GM18907 (cell line): ENCODE results near the gene IRF1.
A peak's percentile ranks its signal among the peaks of the same experiment; 100 is the strongest.

Experiments used
- ATAC-seq: cut with Tn5 transposase; IDR thresholded peaks from one replicate; pipeline ENCODE4 v1.9.1; 2021; ENCODE audit warnings: mild to moderate bottlenecking, moderate library complexity; ENCODE audit not compliant: unreplicated experiment

Gene IRF1

DNA sequence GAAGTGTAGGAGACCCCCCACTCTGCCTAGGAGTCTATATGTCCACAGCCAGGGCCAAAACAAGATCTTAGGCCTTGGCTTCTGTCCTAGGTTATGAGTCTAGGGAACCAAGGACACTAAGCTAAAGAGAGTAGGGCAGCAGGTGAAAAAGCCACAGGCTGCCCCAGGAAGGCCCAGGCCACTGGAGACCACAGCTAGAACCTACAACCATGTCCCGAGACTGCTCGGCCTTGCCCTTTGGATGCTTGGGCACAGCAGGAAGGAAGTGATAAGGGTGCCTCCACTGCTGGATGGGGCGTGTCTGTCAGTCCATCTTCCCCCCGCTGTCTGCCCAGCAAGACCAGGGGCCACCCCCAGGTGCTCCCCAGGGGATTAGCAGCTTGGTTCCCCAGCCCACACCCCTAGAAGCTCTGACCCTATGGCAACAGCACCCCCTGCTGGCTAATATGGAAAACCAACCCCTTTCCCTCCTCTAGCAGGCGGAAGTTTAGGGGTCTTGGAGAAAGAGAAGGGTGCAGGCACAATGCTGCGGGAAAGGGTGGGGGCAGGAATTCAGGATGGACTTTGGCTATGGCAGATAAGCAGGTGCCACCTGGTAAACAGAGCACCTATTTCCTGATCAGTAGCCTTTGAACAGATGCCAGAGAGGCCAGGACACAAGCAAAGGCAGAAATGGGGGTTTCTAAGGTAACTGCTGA, 10.5 kb upstream of the IRF1 start:
- ATAC-seq: no peak

DNA sequence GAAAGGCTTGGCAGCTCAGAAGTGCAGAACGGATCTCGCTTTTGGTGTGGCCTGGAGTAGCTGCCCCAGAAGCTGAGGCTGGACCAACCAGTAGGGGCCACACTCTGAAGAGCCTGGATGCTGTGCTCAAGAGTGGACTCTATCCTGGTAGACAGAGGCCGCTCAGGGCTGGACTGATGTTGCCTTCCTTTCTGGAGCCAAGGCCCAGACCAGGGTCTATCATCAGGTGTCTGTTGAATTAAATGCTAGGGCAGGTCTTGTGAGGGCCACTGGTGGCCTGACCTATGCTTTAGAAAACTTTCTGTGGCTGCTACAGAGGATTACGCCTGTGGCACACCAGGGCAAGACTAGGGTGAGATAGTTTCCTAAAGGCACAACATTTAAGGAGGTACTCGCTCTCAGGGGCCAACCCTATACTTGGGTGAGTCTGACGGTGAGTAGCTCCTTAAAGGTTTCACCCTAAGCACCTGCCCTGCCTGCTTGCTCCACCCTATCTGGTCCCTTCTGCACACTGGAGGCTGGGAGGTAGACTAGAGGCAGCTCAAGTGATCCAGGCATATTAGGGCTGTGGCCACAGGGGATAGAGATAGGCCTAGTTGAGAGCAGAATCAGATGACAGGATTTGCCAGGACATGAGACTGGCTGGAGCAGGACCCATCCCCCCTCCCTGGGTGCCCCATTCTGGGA, 9.8 kb upstream of the IRF1 start:
- no peak for ATAC-seq

- ATAC-seq: no peak
Measured at GRCh38 chr5:132499440-132500243, 9.1 kb upstream of the IRF1 start.

GRCh38 chr5:132498686-132499271, 8.2 kb upstream of the IRF1 start:
- no peak for ATAC-seq

GRCh38 chr5:132498152-132498551, 7.6 kb upstream of the IRF1 start:
- no peak for ATAC-seq

DNA sequence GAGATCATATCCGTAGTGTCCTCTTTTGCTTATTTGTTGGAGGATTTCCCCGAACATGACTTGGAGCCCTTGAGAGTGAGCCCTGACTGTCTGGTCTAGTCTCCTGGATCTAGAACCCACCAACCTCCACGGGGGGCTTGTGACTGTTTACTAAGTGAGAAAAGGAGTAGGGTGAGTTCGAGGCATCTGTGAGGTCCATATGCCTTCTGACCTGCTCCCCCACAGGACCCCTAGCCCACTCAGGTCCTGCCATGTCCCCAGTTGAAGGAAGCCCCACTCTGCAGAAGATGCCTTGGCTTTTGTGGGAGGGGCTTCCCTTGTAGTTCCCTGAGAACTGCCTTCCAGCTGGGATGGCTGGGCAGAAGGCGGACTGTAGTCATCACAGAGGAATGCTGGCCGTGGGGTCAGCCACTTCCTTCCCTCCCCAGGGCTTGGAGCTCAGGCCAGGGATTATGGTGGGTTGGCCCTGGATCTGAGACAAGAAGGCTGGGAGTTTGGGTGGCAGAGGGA, 7.0 kb upstream of the IRF1 start:
- no peak for ATAC-seq

DNA sequence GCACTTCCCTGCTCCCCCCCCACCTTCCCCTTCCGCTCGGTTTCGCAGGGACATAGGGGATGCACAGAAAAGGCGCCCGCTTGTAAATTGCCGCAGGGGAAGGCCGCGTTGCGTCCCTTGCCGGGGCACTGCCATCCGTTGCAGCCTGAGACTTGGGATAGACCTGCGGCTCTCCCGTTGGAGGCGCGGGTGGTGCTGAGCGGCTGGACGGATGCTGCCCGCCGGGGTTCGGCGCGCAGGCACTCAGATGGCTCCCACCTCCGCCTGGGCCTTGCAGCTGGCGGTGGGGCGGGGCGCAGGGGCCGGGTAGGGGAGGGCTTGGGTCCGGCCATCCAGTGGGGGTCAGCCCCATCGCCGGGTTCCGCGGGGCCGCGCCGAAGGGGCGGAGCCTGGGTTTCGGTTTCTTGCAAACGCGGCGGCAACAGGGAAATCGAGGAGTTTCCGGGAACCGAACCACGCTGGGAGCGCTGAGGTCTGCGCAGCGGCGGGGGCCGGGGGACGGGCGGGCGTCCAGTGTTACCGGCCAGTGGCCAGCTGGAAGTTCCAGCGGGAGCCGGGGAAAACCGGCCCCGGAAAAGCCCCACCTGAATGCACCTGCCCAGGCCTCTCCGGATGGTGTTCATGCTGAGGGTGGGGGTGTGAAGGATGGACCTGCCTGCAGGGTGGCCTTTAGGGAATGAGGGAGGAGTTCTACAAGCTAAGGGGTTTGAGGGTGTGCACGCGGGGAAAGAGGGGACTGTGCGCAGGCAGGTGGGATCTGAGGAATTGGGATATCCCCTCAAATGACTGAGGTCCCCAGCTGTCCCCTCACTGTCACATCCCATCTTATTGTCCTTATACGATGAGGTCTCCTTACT, 6.3 kb upstream of the IRF1 start:
- ATAC-seq: peak; percentile 39

- ATAC-seq: peak; percentile 56
Measured at GRCh38 chr5:132496191-132496630, 5.6 kb upstream of the IRF1 start.

GRCh38 chr5:132495667-132496190, 5.2 kb upstream of the IRF1 start:
- ATAC-seq: peak; percentile 36

- ATAC-seq: no peak
Measured at GRCh38 chr5:132493821-132494220, 3.2 kb upstream of the IRF1 start.

DNA sequence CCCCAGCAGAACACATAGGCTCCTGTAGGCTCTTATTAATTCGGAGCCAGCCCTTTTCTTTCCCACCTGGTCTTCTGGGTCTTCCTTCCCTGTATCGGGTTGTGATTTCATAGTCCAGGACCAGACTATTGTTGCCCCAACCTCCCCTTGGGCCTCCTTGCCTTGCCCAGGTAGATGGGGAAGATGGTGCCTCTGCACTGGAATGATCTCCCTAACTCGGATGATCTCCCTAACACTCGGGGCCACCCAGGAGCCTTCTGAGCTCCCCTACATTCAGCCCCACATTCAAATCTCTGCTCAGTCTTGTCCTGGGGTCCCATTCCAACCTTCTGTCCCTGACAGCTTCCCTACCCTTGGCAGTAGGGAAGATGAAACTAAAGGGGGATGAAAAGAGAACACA, 2.7 kb upstream of the IRF1 start:
- no peak for ATAC-seq

DNA sequence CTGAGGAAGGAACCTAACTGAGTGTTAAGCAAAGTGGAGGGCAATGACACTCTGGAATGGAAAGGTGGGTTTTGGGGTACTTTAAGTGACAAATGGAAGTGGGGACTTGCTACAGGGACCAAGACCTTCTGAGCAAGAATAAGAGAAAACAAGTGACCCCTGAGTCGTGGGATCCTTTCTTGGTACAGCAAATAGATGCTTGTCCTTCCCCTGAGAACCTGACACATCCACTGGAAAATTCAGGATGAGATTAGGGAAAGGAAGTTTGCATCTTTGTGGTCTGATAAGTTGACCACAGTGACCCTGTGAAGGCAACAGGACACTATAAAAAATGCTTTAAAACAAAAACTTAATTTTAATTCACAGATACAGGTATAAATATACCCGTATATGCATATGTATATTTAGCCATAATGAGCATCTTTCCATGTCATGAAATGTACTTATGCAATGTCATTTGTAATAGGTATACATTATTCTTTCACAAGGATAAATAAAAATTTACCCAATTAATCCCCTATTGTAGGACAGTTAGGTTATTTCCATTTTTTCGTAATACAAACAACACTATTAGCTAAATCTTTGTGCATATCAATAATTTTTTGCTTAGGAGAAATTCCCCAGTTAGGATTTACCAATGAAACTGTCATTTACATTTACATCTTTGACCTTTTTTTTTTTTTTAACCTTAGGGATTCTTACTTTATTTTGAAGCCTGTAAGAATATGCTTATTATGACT, 2.0 kb upstream of the IRF1 start:
- no peak for ATAC-seq

DNA sequence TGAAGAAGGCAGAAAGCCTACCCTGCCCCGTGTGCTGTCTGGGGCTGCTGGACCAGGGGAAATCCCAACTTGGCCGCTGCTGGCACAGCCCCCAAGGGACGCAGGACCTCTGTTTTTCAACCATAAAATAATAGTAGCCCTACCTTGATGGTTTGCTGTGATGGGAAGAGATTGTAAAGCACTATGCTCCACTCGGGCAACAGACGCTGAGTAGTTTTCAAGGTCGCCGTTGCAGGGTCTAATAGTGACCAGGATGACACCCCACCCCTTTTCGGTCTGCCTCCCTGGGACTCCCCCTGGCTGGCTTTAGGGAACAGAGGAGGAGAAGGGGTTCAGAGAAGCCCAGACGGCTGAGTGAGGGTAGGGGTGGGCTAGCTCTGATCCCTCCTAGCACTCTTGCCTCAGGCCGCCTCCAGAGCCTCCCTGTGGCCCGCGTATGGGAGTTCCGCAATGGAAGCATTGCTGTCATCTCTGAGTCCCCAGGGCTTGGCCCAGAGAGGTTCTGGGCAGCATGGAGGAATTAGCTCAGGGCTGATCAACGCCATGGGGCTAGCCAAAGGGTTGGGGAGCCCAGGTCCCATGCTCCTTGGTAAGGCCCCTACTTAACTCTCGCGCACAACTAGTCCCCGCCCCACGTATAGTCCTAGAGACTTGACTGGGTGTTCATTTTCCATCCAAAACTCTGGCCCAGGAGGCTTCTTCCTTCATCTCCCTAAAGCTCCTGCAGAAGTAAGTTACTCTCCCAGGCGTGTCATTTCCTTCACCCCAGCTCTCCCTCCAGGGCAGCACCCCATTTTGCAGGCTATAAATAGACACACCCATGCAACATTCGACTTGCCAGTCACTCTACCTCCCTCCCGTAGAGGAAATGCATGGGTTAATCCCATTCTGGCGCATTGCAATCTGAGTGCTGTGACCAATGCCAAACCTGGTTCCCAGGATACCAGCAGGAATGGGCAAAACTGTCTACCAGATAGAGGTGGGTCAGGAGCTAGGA, 1.1 kb upstream of the IRF1 start:
- peak; percentile 28 for ATAC-seq

DNA sequence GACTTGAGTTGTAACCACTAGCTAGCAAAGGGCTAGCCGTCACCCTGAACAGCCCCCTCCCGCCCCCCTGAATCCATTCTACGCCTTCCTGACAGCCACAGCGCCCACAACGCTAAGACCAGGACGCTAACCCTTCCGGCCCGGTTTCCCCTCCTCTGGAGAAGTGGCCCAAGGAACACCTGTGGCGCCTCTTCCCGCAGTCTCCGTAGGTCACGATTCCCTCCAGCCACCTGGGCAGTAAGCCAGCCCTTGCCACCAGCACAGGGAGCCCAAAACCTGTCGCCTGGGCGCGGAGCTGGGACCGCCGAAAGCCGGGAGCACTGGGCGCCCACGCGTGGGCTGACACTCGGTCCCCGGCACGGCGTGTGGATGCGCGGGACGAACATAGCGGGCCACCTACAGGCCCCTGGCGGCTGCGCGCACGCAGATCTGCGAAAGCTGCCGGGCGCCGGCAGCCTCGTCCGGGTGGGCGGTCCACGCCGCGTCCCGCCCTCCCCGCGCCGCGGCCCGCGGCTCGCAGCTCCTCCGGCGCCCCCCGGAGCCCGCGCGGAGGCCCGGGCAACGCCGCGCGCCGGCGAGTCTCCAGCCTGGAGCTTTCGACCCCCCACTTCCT, 596 bp downstream of the IRF1 start:
- ATAC-seq: peak; percentile 21

DNA sequence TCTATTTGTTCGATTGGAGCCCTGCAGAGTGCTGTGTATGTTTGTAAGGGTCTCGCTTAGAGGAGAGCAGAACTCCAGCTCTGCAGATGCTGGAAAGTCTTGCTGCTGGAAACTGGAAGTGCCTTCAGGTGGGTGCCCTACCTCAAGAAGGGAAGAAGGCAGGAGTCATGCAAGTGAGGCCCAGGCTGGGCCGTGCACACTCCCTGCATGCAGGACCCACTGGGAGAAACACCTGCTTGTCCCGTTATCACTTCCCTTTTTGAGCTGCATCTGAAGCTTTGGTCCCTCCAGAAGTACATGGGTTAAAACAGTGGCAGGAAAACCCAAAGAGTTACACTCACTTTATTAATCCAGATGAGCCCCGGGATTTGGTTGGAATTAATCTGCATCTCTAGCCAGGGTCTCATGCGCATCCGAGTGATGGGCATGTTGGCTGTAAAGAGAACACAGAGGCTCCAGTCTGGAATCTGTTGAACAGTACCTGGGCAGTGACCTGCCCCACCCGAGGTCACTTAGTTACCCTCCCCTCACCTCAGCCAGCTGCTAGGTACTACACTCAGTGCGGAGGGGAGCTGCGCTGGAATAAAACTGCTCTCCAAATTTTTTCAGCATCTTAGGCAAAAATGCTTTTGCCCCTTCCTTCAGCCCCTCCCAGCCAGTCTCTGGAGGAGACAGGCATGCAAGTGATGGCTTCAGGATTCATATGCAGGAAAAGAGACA, 1.4 kb downstream of the IRF1 start:
- no peak for ATAC-seq

- ATAC-seq: no peak
Measured at GRCh38 chr5:132488590-132488989, 2.0 kb downstream of the IRF1 start.
